ENCODE measurements around the gene ATL2.

- TF ChIP-seq TAF1 (IDR thresholded peaks at IDR 0.05; ENCODE audit: borderline replicate concordance, low read depth, low read length) (no peak), POLR2A (IDR thresholded peaks at IDR 0.05; ENCODE audit: low read depth, low read length) (no peak), POLR2AphosphoS5 (IDR thresholded peaks at IDR 0.05; ENCODE audit: low read depth, low read length) (no peak)
Observed at GRCh38 chr2:38268691-38269327, 108.3 kb downstream of the ATL2 start.

Data from GM12892 (cell line).